Neuronal stem cell (in vitro differentiated cells): ENCODE results near the gene CTRB1.

Source experiments
- DNase-seq: peaks from one replicate; pipeline ENCODE4 v3.0.0-alpha.2; 2013; ENCODE audit warnings: low spot score
- H2AFZ ChIP-seq: one replicate; pipeline ENCODE4 v1.6.1; 2013; ENCODE audit warnings: mild to moderate bottlenecking, low read length, inconsistent platforms
- H2AK5ac ChIP-seq: 2 replicates; pipeline ENCODE4 v1.6.1; 2013; ENCODE audit warnings: low read depth, mild to moderate bottlenecking, inconsistent platforms, low read length, moderate library complexity, mixed read lengths
- H2BK120ac ChIP-seq: 2 replicates; pipeline ENCODE4 v1.6.1; 2013; ENCODE audit warnings: low read depth, mild to moderate bottlenecking, inconsistent platforms, low read length, moderate library complexity, mixed read lengths
- H2BK12ac ChIP-seq: one replicate; pipeline ENCODE4 v1.6.1; 2013; ENCODE audit warnings: low read length, inconsistent platforms
- H2BK15ac ChIP-seq: 2 replicates; pipeline ENCODE4 v1.6.1; 2013; ENCODE audit warnings: mild to moderate bottlenecking, low read length, inconsistent platforms, mixed read lengths
- H2BK5ac ChIP-seq: one replicate; pipeline ENCODE4 v1.6.1; 2013; ENCODE audit warnings: inconsistent platforms, mild to moderate bottlenecking, low read length, moderate library complexity
- H3K14ac ChIP-seq: one replicate; pipeline ENCODE4 v1.6.1; 2013; ENCODE audit warnings: low read length, inconsistent platforms
- H3K18ac ChIP-seq: 2 replicates; pipeline ENCODE4 v1.6.1; 2013; ENCODE audit warnings: low read length, inconsistent platforms
- H3K23ac ChIP-seq: 2 replicates; pipeline ENCODE4 v1.6.1; 2013; ENCODE audit warnings: low read depth, mild to moderate bottlenecking, mixed read lengths, low read length, inconsistent platforms; ENCODE audit not compliant: poor library complexity
- H3K27ac ChIP-seq: replicated peaks from 3 replicates; pipeline ENCODE4 v1.5.1; 2013; ENCODE audit warnings: low read length, inconsistent platforms
- H3K27me3 ChIP-seq, 3 experiments: 2 replicates each; pipeline ENCODE4 v1.6.1; 2013; ENCODE audit warnings: low read length in 3 of 3, mild to moderate bottlenecking in 2 of 3, inconsistent platforms in 1 of 3, low read depth in 1 of 3, mixed read lengths in 1 of 3, moderate library complexity in 1 of 3; ENCODE audit not compliant: control insufficient read depth in 3 of 3, insufficient read depth in 3 of 3
- H3K36me3 ChIP-seq, 2 donors: replicated peaks in 1 of 2; 2 replicates each; pipeline ENCODE4 v1.6.1; 2013; ENCODE audit warnings: low read length in 2 of 2; ENCODE audit not compliant: control insufficient read depth in 2 of 2, insufficient read depth in 2 of 2
- H3K4ac ChIP-seq: 2 replicates; pipeline ENCODE4 v1.6.1; 2013; ENCODE audit warnings: inconsistent platforms, mild to moderate bottlenecking, low read length, moderate library complexity
- H3K4me1 ChIP-seq, 2 donors: 1 replicate in 1 of 2; 2 replicates in 1 of 2; pipeline ENCODE4 v1.6.1; 2013; ENCODE audit warnings: low read length in 2 of 2, low read depth in 1 of 2; ENCODE audit not compliant: control insufficient read depth in 2 of 2, insufficient read depth in 1 of 2
- H3K4me2 ChIP-seq: one replicate; pipeline ENCODE4 v1.6.1; 2013; ENCODE audit warnings: mild to moderate bottlenecking, low read length, inconsistent platforms; ENCODE audit not compliant: insufficient read depth, poor library complexity, severe bottlenecking
- H3K4me3 ChIP-seq, 2 donors: 2 replicates each; pipeline ENCODE4 v1.5.1; 2013; ENCODE audit warnings: low read length in 2 of 2, mild to moderate bottlenecking in 2 of 2, inconsistent platforms in 1 of 2, moderate library complexity in 1 of 2
- H3K79me1 ChIP-seq: one replicate; pipeline ENCODE4 v1.6.1; 2013; ENCODE audit warnings: low read depth, mild to moderate bottlenecking, inconsistent platforms, low read length, moderate library complexity
- H3K9ac ChIP-seq: one replicate; pipeline ENCODE4 v1.6.1; 2013; ENCODE audit warnings: mild to moderate bottlenecking, low read depth, low read length, inconsistent platforms; ENCODE audit not compliant: poor library complexity
- H3K9me3 ChIP-seq, 2 donors: replicated peaks in 1 of 2; 2 replicates each; pipeline versions ENCODE3 to v1.6.1; 2013; ENCODE audit warnings: low read length in 2 of 2, mild to moderate bottlenecking in 2 of 2, inconsistent platforms in 1 of 2, low read depth in 1 of 2, mixed read lengths in 1 of 2, moderate library complexity in 1 of 2; ENCODE audit not compliant: control insufficient read depth in 2 of 2, insufficient read depth in 1 of 2
- H4K8ac ChIP-seq: one replicate; pipeline ENCODE4 v1.6.1; 2013; ENCODE audit warnings: low read depth, mild to moderate bottlenecking, inconsistent platforms, low read length, moderate library complexity
- H4K91ac ChIP-seq: one replicate; pipeline ENCODE4 v1.6.1; 2013; ENCODE audit warnings: low read length, low read depth, mild to moderate bottlenecking, inconsistent platforms; ENCODE audit not compliant: poor library complexity
- WGBS, 2 donors: extraction: QIAGEN DNeasy Blood & Tissue Kit; methylation state at CpG; one replicate each; pipeline ENCODE4 v1.1.7; 2013; ENCODE audit warnings: missing lambda C conversion rate in 2 of 2, mixed read lengths in 1 of 2; ENCODE audit not compliant: insufficient read length in 2 of 2, insufficient replicate concordance in 1 of 2; ENCODE audit errors: extremely low coverage in 2 of 2; 5-methylcytosine and 5-hydroxymethylcytosine counted together

The CTRB1 gene

GRCh38 chr16:75195811-75196790, 22.7 kb upstream of the CTRB1 start:
- no peak overlapping the region for H4K8ac ChIP-seq
- peaks cover 0 to 3% of the 10 kb centered on the region in 2 donors for H3K9me3 ChIP-seq
- no peak overlapping the region for H2BK120ac ChIP-seq
- no peak overlapping the region for H3K18ac ChIP-seq
- peaks cover 0 to 6% (median 0%) of the 10 kb centered on the region in 3 experiments for H3K27me3 ChIP-seq
- no peak overlapping the region for H2BK5ac ChIP-seq
- no peak overlapping the region for H3K23ac ChIP-seq
- no peaks in the 10 kb centered on the region for H3K4me1 ChIP-seq
- no peak overlapping the region for H3K27ac ChIP-seq
- H2BK12ac ChIP-seq: no peak overlapping the region
- H2AK5ac ChIP-seq: no peak overlapping the region
- no peaks in the 10 kb centered on the region for H3K36me3 ChIP-seq
- no peak overlapping the region for H2AFZ ChIP-seq
- DNase-seq: no peak
- no peak overlapping the region for H3K4me2 ChIP-seq
- no peak overlapping the region for H3K4me3 ChIP-seq
- no peak overlapping the region for H4K91ac ChIP-seq
- H3K14ac ChIP-seq: no peak overlapping the region
- H3K4ac ChIP-seq: no peak overlapping the region
- WGBS, 2 donors: no CpG with 5 or more reads among the region's 24 CpGs
- no peaks in the 10 kb centered on the region for H3K79me1 ChIP-seq
- peak overlapping the region; percentile 20 for H2BK15ac ChIP-seq
- no peak overlapping the region for H3K9ac ChIP-seq

DNA sequence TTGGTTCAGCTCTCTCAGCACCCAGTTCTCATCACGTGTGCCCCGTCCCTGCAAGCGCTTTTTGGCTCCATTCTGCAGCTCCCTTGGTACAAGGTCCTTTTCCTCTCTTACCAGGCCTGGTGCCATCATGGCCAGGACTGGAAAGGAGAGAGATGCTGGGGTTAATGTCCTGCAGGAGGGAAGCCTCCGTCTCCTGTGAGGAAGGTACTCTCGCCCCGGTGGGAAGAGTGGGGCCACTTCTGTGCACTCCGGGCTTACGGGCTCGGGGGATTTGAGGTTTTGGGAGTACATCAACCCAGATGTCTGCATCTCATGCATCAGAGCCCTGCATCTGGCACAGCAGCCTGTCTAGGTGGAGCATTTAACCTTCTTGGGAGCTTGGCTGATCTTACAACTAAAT, 22.0 kb upstream of the CTRB1 start:
- Histone ChIP-seq H3K23ac (no peak overlapping the region), H4K91ac (no peak overlapping the region), H3K18ac (no peak overlapping the region), H2BK12ac (no peak overlapping the region), H2BK120ac (no peak overlapping the region), H3K9ac (no peak overlapping the region), H2BK5ac (no peak overlapping the region), H3K36me3 (no peaks in the 10 kb centered on the region), H2AK5ac (no peak overlapping the region), H2BK15ac (no peak overlapping the region), H3K9me3 (peaks cover 0 to 3% of the 10 kb centered on the region in 2 donors), H3K14ac (no peak overlapping the region), H4K8ac (no peak overlapping the region), H3K27ac (no peak overlapping the region), H3K27me3 (peaks cover 0 to 6% (median 0%) of the 10 kb centered on the region in 3 experiments), H3K4me1 (no peaks in the 10 kb centered on the region), H3K4ac (no peak overlapping the region), H3K79me1 (no peaks in the 10 kb centered on the region), H3K4me2 (no peak overlapping the region), H2AFZ (no peak overlapping the region), H3K4me3 (no peak overlapping the region)
- no CpG with 5 or more reads among the region's 9 CpGs for WGBS, 2 donors
- no peak for DNase-seq

DNA sequence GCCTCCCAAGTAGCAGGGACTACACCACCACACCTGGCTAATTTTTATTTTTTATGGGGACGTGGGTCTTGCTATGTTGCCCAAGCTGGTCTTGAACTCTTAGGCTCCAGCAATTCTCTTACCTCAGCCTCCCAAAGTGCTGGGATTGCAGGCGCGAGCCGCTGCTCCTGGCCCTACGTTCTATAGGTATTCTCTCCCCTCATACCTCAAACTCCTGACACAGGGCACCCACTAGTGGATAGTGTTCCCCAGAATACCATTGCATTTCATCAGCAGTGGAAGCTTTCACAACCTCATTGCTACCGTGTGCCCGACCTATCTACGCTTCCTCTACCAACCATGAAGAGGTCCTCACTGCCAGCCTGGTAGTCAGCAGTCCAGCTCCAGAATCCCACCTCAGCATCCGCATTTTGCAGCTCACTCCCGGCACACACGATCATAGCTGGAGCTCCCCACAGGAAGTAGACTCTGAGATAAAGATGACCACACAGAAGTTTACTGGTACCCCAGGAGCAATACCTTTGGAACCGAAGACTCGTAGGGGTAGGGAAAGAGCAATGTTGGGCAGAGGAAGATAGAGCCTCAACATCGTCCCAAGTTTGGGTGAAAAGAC, 21.2 kb upstream of the CTRB1 start:
- H2BK5ac ChIP-seq: no peak overlapping the region
- peaks cover 0 to 3% of the 10 kb centered on the region in 2 donors for H3K9me3 ChIP-seq
- H3K4me1 ChIP-seq: no peaks in the 10 kb centered on the region
- no peak overlapping the region for H3K4me3 ChIP-seq
- H3K9ac ChIP-seq: no peak overlapping the region
- H3K4me2 ChIP-seq: no peak overlapping the region
- no peak overlapping the region for H3K23ac ChIP-seq
- no CpG with 5 or more reads among the region's 14 CpGs for WGBS, 2 donors
- H3K4ac ChIP-seq: no peak overlapping the region
- no peak overlapping the region for H3K27ac ChIP-seq
- no peaks in the 10 kb centered on the region for H3K36me3 ChIP-seq
- H2AK5ac ChIP-seq: no peak overlapping the region
- peaks cover 0 to 2% (median 0%) of the 10 kb centered on the region in 3 experiments for H3K27me3 ChIP-seq
- H3K79me1 ChIP-seq: no peaks in the 10 kb centered on the region
- H2BK120ac ChIP-seq: no peak overlapping the region
- peak overlapping the region; percentile 65 for H2AFZ ChIP-seq
- DNase-seq: no peak
- H2BK15ac ChIP-seq: no peak overlapping the region
- no peak overlapping the region for H4K91ac ChIP-seq
- H3K18ac ChIP-seq: no peak overlapping the region
- no peak overlapping the region for H4K8ac ChIP-seq
- no peak overlapping the region for H2BK12ac ChIP-seq
- H3K14ac ChIP-seq: no peak overlapping the region

- Histone ChIP-seq H2AFZ (peak overlapping the region; percentile 65), H3K27me3 (peaks cover 0 to 2% (median 0%) of the 10 kb centered on the region in 3 experiments), H2BK12ac (no peak overlapping the region), H3K23ac (peak overlapping the region; percentile 16), H3K9me3 (peaks cover 0 to 3% of the 10 kb centered on the region in 2 donors), H3K9ac (no peak overlapping the region), H3K14ac (no peak overlapping the region), H2BK15ac (no peak overlapping the region), H3K4me3 (no peak overlapping the region), H3K36me3 (no peaks in the 10 kb centered on the region), H3K79me1 (no peaks in the 10 kb centered on the region), H3K4me2 (no peak overlapping the region), H3K18ac (peak overlapping the region; percentile 7), H4K8ac (no peak overlapping the region), H3K27ac (no peak overlapping the region), H2AK5ac (no peak overlapping the region), H3K4ac (no peak overlapping the region), H2BK5ac (no peak overlapping the region), H3K4me1 (no peaks in the 10 kb centered on the region), H4K91ac (no peak overlapping the region), H2BK120ac (no peak overlapping the region)
- no peak for DNase-seq
- no CpG with 5 or more reads among the region's 18 CpGs for WGBS, 2 donors
Observed at GRCh38 chr16:75198135-75198600, 20.6 kb upstream of the CTRB1 start.
